Caco-2 (cell line): Measurements from ENCODE around the gene RBM20. TPM values are rescaled to one million over a fixed set of nuclear protein-coding genes. Genes with fewer than 3 reads are reported as not detected.

Source experiments
- BruUV-seq: library from RNA; stranded (reverse); fragments of 400-500 nt; replicated peaks from 2 replicates; lab custom pipeline; 2021; lab: Mats Ljungman, UMichigan
- CTCF ChIA-PET: fragments of 300-600 bp; sonication (Branson Sonifier 250); formaldehyde crosslinking; loops from one replicate; lab custom pipeline; 2022; ENCODE audit warnings: antibody characterized with exemption; lab: Charles Lee
- POLR2A ChIA-PET: fragments of 300-600 bp; sonication (Branson Sonifier 250); formaldehyde crosslinking; loops from one replicate; lab custom pipeline; 2022; ENCODE audit warnings: antibody characterized with exemption; lab: Charles Lee
- DNase-seq, 2 experiments: peaks; one replicate each; pipeline versions ENCODE4 v3.0.0 to v3.0.0-alpha.2; 2020 to 2022
- H3K27me3 ChIP-seq: replicated peaks from 2 replicates; pipeline ENCODE4 v1.6.0; 2011; ENCODE audit warnings: low read length; ENCODE audit not compliant: control insufficient read depth, insufficient read depth
- H3K36me3 ChIP-seq: 2 replicates; pipeline ENCODE4 v1.5.1; 2011; ENCODE audit warnings: low read length; ENCODE audit not compliant: control insufficient read depth, insufficient read depth
- H3K4me1 ChIP-seq: fragments of 250-450 bp; sonication (Bioruptor Pico); 2 replicates; pipeline ENCODE4 v1.5.1; 2020; ENCODE audit warnings: mild to moderate bottlenecking
- H3K4me3 ChIP-seq: 2 replicates; pipeline ENCODE4 v1.5.1; 2011; ENCODE audit warnings: low read depth, mild to moderate bottlenecking, control low read depth, low read length
- H3K9me3 ChIP-seq: fragments of 250-450 bp; sonication (Bioruptor Pico); 2 replicates; pipeline ENCODE4 v1.5.1; 2020; ENCODE audit warnings: mild to moderate bottlenecking, moderate library complexity
- H3K27ac Mint-ChIP-seq: one replicate; pipeline ENCODE4 v1.8.0; 2022; ENCODE audit warnings: mixed read lengths; ENCODE audit not compliant: unreplicated experiment
- H3K27me3 Mint-ChIP-seq: one replicate; pipeline ENCODE4 v1.8.0; 2022; ENCODE audit warnings: mixed read lengths; ENCODE audit not compliant: insufficient read depth, unreplicated experiment
- H3K36me3 Mint-ChIP-seq: one replicate; pipeline ENCODE4 v1.8.0; 2022; ENCODE audit warnings: mild to moderate bottlenecking, mixed read lengths; ENCODE audit not compliant: insufficient read depth, unreplicated experiment
- H3K4me1 Mint-ChIP-seq: one replicate; pipeline ENCODE4 v1.8.0; 2022; ENCODE audit warnings: low read depth, mixed read lengths; ENCODE audit not compliant: unreplicated experiment
- H3K4me3 Mint-ChIP-seq: one replicate; pipeline ENCODE4 v1.8.0; 2022; ENCODE audit warnings: mild to moderate bottlenecking, moderate library complexity, mixed read lengths; ENCODE audit not compliant: unreplicated experiment
- H3K9me3 Mint-ChIP-seq: one replicate; pipeline ENCODE4 v1.8.0; 2022; ENCODE audit warnings: mixed read lengths; ENCODE audit not compliant: unreplicated experiment
- intact Hi-C: fragments of 100-400 bp; cut with micrococcal nuclease; formaldehyde crosslinking; loops from one replicate; pipeline ENCODE4 v1.10.0; 2022; ENCODE audit not compliant: unreplicated experiment
- total RNA-seq: library from RNA; stranded (reverse); gene quantifications from 2 replicates; pipeline ENCODE4 v1.2.3, GENCODE V29; 2022
- TF ChIP-seq, protein P1 (sequence below), 2 experiments: fragments of 200-600 bp in 1 of 2; IDR thresholded peaks; 1 replicate in 1 of 2; 2 replicates in 1 of 2; pipeline versions ENCODE4 v1.5.1 to v1.8.0; 2011 to 2022; ENCODE audit warnings: antibody characterized with exemption in 1 of 2, control low read depth in 1 of 2, inconsistent platforms in 1 of 2, low read depth in 1 of 2, low read length in 1 of 2, mild to moderate bottlenecking in 1 of 2, moderate library complexity in 1 of 2; ENCODE audit not compliant: insufficient read depth in 1 of 2, severe bottlenecking in 1 of 2, unreplicated experiment in 1 of 2

RBM20 gene
- total RNA-seq, 1 experiment from 2014 or later: 0.36 TPM

DNA sequence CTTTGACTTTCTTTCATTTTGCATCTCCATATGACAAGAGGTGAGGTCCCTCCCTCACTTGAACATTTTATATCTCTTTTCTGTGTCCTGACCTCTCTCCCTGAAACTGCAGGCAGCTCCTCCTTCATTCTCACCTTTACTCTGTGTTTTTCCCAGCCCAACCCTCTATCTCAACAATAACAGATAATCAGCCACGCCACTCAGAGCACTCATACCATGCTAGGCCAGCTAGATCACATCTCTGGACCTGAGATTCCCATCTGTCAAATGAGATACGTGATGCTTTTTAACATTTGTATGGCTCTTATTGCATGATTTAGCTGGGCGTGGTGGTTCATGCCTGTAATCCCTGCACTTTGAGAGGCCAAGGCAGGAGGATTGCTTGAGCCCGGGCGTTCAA lies 164.5 kb downstream of the RBM20 start:
- Histone ChIP-seq H3K4me1 (peaks cover 6% of the 10 kb centered on the region), H3K27me3 (no peaks in the 10 kb centered on the region), H3K36me3 (no peaks in the 10 kb centered on the region), H3K9me3 (no peaks in the 10 kb centered on the region), H3K4me3 (no peak overlapping the region)
- ChIA-PET CTCF (no interaction called here), POLR2A (no interaction called here)
- no peak overlapping the region for H3K4me3 Mint-ChIP-seq
- no peaks in the 10 kb centered on the region for H3K9me3 Mint-ChIP-seq
- peaks cover 15% of the 10 kb centered on the region for H3K4me1 Mint-ChIP-seq
- H3K27me3 Mint-ChIP-seq: no peaks in the 10 kb centered on the region
- no peaks in the 10 kb centered on the region for H3K36me3 Mint-ChIP-seq
- TF ChIP-seq, protein P1, sequence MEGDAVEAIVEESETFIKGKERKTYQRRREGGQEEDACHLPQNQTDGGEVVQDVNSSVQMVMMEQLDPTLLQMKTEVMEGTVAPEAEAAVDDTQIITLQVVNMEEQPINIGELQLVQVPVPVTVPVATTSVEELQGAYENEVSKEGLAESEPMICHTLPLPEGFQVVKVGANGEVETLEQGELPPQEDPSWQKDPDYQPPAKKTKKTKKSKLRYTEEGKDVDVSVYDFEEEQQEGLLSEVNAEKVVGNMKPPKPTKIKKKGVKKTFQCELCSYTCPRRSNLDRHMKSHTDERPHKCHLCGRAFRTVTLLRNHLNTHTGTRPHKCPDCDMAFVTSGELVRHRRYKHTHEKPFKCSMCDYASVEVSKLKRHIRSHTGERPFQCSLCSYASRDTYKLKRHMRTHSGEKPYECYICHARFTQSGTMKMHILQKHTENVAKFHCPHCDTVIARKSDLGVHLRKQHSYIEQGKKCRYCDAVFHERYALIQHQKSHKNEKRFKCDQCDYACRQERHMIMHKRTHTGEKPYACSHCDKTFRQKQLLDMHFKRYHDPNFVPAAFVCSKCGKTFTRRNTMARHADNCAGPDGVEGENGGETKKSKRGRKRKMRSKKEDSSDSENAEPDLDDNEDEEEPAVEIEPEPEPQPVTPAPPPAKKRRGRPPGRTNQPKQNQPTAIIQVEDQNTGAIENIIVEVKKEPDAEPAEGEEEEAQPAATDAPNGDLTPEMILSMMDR (IDR thresholded peaks at IDR 0.05; ENCODE audit: insufficient read depth in 1 of 2, low read depth in 1 of 2, low read length in 1 of 2, severe bottlenecking in 1 of 2, unreplicated experiment in 1 of 2): no peak
- no peak overlapping the region for H3K27ac Mint-ChIP-seq
- intact Hi-C loops: no loop called here
- BruUV-seq: no TSS peak
- no peak for DNase-seq

GRCh38 chr10:110810625-110811024 lies 166.5 kb downstream of the RBM20 start:
- H3K4me3 Mint-ChIP-seq: no peak overlapping the region
- POLR2A ChIA-PET: no interaction called here
- no peaks in the 10 kb centered on the region for H3K36me3 ChIP-seq

GRCh38 chr10:110811791-110812581 lies 167.8 kb downstream of the RBM20 start:
- H3K4me1 ChIP-seq: no peaks in the 10 kb centered on the region
- DNase-seq: no peak
- no peaks in the 10 kb centered on the region for H3K9me3 ChIP-seq
- POLR2A ChIA-PET: no interaction called here
- H3K4me3 ChIP-seq: no peak overlapping the region
- Mint-ChIP-seq H3K4me1 (peaks cover 8% of the 10 kb centered on the region), H3K4me3 (no peak overlapping the region), H3K9me3 (no peaks in the 10 kb centered on the region), H3K27me3 (no peaks in the 10 kb centered on the region), H3K27ac (no peak overlapping the region), H3K36me3 (no peaks in the 10 kb centered on the region)
- no TSS peak for BruUV-seq
- no peaks in the 10 kb centered on the region for H3K27me3 ChIP-seq
- CTCF ChIA-PET: no interaction called here
- no peaks in the 10 kb centered on the region for H3K36me3 ChIP-seq
- intact Hi-C loops: no loop called here
- TF ChIP-seq, protein P1 (IDR thresholded peaks at IDR 0.05; ENCODE audit: insufficient read depth in 1 of 2, low read depth in 1 of 2, low read length in 1 of 2, severe bottlenecking in 1 of 2, unreplicated experiment in 1 of 2): no peak

More at GRCh38 chr10:110810625-110811024, 166.5 kb downstream of the RBM20 start:
- Mint-ChIP-seq H3K4me1 (peaks cover 8% of the 10 kb centered on the region), H3K27ac (no peak overlapping the region), H3K36me3 (no peaks in the 10 kb centered on the region), H3K9me3 (no peaks in the 10 kb centered on the region), H3K27me3 (no peaks in the 10 kb centered on the region)
- TF ChIP-seq, protein P1 (IDR thresholded peaks at IDR 0.05; ENCODE audit: insufficient read depth in 1 of 2, low read depth in 1 of 2, low read length in 1 of 2, severe bottlenecking in 1 of 2, unreplicated experiment in 1 of 2): no peak
- H3K4me1 ChIP-seq: no peaks in the 10 kb centered on the region
- DNase-seq: no peak
- H3K27me3 ChIP-seq: no peaks in the 10 kb centered on the region
- no peak overlapping the region for H3K4me3 ChIP-seq
- BruUV-seq: no TSS peak
- intact Hi-C loops: no loop called here
- CTCF ChIA-PET: no interaction called here
- H3K9me3 ChIP-seq: no peaks in the 10 kb centered on the region
